ENCODE results near the gene PTHLH. TPM values are rescaled to one million over a fixed set of nuclear protein-coding genes. Genes with fewer than 3 reads are reported as not detected.

PTHLH gene
- total RNA-seq, 1 donor from 2014 or later: 82.1 TPM

DNA sequence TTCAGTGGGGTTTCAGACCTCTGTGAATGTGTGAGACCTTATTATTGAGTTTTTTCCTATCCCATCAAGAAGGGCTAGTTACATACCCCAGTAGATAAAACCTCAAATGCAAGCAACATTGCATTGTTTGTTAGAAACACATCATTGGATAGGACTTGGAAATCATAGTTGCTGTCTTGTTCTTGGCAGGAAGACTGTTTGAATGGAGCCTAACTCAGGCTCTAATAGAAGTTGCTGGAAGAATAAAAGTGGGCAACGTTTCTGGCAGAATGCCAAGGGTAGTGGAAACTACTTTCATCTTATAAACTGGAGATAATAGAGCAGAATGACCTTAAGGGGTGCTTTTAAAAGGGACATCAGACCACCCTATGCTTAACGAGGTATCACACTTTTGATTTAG lies 9.9 kb upstream of the PTHLH start:
- Histone ChIP-seq H3K4me3 (ENCODE audit: low read depth, low read length) (no peak overlapping the region), H3K36me3 (ENCODE audit: control insufficient read depth, insufficient read depth, low read length) (no peaks in the 10 kb centered on the region), H3K27me3 (ENCODE audit: control insufficient read depth, insufficient read depth, low read length) (no peaks in the 10 kb centered on the region)
- TF ChIP-seq, protein P1, sequence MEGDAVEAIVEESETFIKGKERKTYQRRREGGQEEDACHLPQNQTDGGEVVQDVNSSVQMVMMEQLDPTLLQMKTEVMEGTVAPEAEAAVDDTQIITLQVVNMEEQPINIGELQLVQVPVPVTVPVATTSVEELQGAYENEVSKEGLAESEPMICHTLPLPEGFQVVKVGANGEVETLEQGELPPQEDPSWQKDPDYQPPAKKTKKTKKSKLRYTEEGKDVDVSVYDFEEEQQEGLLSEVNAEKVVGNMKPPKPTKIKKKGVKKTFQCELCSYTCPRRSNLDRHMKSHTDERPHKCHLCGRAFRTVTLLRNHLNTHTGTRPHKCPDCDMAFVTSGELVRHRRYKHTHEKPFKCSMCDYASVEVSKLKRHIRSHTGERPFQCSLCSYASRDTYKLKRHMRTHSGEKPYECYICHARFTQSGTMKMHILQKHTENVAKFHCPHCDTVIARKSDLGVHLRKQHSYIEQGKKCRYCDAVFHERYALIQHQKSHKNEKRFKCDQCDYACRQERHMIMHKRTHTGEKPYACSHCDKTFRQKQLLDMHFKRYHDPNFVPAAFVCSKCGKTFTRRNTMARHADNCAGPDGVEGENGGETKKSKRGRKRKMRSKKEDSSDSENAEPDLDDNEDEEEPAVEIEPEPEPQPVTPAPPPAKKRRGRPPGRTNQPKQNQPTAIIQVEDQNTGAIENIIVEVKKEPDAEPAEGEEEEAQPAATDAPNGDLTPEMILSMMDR (IDR thresholded peaks at IDR 0.05; ENCODE audit: insufficient read depth, low read length, severe bottlenecking): no peak
- FAIRE-seq (no peak), DNase-seq (ENCODE audit: low read depth) (no peak)

DNA sequence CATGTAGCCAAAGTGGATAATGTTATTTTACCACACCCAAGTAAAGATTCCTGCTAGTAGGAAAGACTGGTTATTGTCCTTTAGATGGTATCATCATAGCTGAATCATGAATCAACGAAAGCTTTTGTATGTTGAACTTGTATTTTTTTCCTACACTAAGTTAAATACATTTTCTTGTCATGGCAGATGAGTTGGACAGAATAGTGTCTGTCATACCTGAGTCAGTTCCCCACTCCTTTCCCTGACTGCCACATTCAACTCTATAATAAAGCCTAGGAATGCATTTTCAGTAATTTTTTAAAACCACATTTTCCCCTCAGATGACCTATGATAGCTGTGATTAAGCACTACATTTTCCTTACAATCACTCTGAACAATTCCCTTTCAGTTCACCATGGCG lies 9.3 kb upstream of the PTHLH start:
- H3K27me3 ChIP-seq (ENCODE audit: control insufficient read depth, insufficient read depth, low read length): no peaks in the 10 kb centered on the region
- FAIRE-seq: no peak
- TF ChIP-seq, protein P1 (IDR thresholded peaks at IDR 0.05; ENCODE audit: insufficient read depth, low read length, severe bottlenecking): no peak
- DNase-seq (ENCODE audit: low read depth): peak; percentile 96
- H3K36me3 ChIP-seq (ENCODE audit: control insufficient read depth, insufficient read depth, low read length): no peaks in the 10 kb centered on the region
- no peak overlapping the region for H3K4me3 ChIP-seq (ENCODE audit: low read depth, low read length)

DNA sequence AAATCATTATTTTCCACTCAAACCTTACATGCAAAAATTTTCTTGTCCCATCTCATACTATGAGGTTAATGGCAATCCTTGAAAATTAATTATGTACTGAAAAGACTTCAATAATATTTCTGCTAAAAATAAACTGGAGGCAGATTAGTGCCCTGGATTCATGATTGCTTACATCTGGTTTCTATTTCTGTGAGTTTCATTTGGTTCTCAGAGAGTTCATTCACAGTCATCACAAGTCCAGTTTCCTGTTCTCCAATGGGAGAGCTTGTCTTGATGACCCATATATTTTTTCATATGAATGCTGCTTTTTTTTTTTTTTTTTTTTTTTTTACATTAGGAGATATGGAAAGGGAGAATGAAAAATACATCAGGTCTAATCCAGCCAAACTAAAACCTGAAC lies 6.6 kb upstream of the PTHLH start:
- Histone ChIP-seq H3K27me3 (ENCODE audit: control insufficient read depth, insufficient read depth, low read length) (no peaks in the 10 kb centered on the region), H3K36me3 (ENCODE audit: control insufficient read depth, insufficient read depth, low read length) (no peaks in the 10 kb centered on the region), H3K4me3 (ENCODE audit: low read depth, low read length) (no peak overlapping the region)
- TF ChIP-seq, protein P1 (IDR thresholded peaks at IDR 0.05; ENCODE audit: insufficient read depth, low read length, severe bottlenecking): no peak
- DNase-seq (ENCODE audit: low read depth) (no peak), FAIRE-seq (no peak)

DNA sequence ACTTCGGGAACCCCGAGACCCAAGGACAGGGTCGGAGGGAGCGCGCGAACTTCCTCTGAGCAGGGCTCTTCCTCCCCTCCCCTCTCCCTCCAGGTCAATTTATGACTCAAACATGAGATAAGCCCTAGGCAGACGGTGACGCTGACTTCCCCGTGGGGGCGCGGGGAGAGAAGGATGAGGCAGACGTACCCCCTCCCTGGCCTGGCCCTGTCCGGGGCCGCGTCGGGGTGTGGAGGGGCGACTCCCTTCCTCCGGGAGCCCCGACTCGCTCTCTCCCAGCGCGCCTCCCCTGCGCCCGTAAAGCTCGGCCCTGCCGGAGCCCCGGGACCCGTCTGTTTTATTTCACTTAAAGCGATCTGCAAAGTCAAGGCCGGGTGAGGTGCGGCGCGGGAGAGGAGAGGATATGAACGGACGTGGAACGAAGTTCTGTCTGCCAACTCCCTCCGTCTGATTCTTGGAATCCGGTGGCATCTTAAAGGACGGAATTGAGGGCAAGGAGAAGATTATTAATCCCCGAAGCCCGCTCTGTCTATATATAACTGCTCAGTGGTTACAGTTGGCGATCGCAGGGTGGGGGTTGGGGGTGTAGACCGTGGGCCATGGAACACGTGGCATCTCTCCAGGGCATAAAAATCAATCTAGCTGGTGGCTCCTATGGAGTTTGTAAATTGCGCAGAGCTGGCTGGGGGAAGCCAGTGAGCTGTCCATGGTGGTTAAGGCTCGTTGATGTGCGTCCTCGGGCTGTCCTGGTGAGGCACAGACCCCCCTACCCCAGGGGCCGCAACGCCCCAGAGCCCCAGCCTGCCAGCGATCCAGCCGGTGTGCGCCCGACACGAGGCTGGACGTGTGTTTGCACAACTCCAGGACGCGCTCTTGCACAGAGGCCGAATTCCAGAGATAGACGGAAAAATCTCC lies 2.9 kb upstream of the PTHLH start:
- Histone ChIP-seq H3K27me3 (ENCODE audit: control insufficient read depth, insufficient read depth, low read length) (no peaks in the 10 kb centered on the region), H3K36me3 (ENCODE audit: control insufficient read depth, insufficient read depth, low read length) (no peaks in the 10 kb centered on the region), H3K4me3 (ENCODE audit: low read depth, low read length) (peak overlapping the region; percentile 53)
- DNase-seq (ENCODE audit: low read depth) (peak; percentile 81), FAIRE-seq (no peak)
- TF ChIP-seq, protein P1 (IDR thresholded peaks at IDR 0.05; ENCODE audit: insufficient read depth, low read length, severe bottlenecking): no peak

DNA sequence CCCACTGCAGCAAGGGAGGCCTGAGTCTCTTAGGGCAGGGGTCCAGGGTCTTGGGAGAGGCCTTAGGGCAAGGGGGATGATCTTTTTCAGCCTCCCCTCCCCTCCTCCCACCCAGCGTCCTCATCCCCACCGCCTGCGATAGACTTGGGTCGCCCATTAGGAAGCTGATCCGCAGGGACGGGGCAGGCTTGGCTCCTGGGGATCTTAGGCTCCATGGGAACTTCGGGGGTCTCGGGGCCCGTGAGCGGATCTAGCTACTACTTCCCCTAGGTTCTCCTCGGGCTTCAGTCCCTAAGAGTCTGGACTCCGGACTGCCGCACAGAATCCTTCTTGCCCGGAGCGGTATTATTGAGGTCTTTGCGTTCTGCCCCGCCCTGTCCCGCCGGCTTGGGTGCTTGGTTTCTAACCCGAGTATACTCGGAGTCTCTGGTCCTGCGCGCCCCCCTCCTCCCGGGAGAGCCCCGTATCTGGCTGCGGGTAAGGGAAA lies 2.2 kb upstream of the PTHLH start:
- DNase-seq (ENCODE audit: low read depth) (no peak), FAIRE-seq (no peak)
- no peaks in the 10 kb centered on the region for H3K27me3 ChIP-seq (ENCODE audit: control insufficient read depth, insufficient read depth, low read length)
- peak overlapping the region; percentile 53 for H3K4me3 ChIP-seq (ENCODE audit: low read depth, low read length)
- TF ChIP-seq, protein P1 (IDR thresholded peaks at IDR 0.05; ENCODE audit: insufficient read depth, low read length, severe bottlenecking): no peak
- no peaks in the 10 kb centered on the region for H3K36me3 ChIP-seq (ENCODE audit: control insufficient read depth, insufficient read depth, low read length)

All from bronchial epithelial cell (primary cell).